GM12892 (cell line): ENCODE results near the gene HHAT.
"Not testable (repeated sequence)": the region's sequence is repeated elsewhere in the genome, so short reads cannot be mapped to it uniquely, and the experiment has no call there.

Experiments
- DNase-seq: peaks from one replicate; pipeline ENCODE4 v3.0.0; 2011; ENCODE audit not compliant: insufficient read length
- FAIRE-seq: peaks from 2 replicates; lab custom pipeline; 2011; peaks lifted over from hg19 to GRCh38; lab: Jason Lieb, UNC
- POLR2A ChIP-seq: IDR thresholded peaks from 2 replicates; pipeline ENCODE4 v1.6.1; 2011; ENCODE audit warnings: low read depth, low read length, control low read depth
- POLR2AphosphoS5 ChIP-seq: IDR thresholded peaks from 2 replicates; pipeline ENCODE4 v1.6.1; 2011; ENCODE audit warnings: low read depth, low read length, control low read depth
- TAF1 ChIP-seq: IDR thresholded peaks from 2 replicates; pipeline ENCODE4 v1.6.1; 2011; ENCODE audit warnings: low read depth, mild to moderate bottlenecking, control low read depth, low read length, borderline replicate concordance

HHAT gene

GRCh38 chr1:210378736-210379135 lies 50.0 kb downstream of the HHAT start:
- FAIRE-seq (no peak), DNase-seq (no peak)
- no peak for TF ChIP-seq POLR2A
- no peak for TF ChIP-seq TAF1
- TF ChIP-seq POLR2AphosphoS5: no peak

- FAIRE-seq: no peak
- no peak for DNase-seq
Measured at GRCh38 chr1:210381934-210382333, 53.2 kb downstream of the HHAT start.

GRCh38 chr1:210384625-210385024 lies 55.9 kb downstream of the HHAT start:
- no peak for FAIRE-seq
- TF ChIP-seq POLR2A (no peak), TAF1 (no peak), POLR2AphosphoS5 (no peak)
- no peak for DNase-seq

More at GRCh38 chr1:210381934-210382333, 53.2 kb downstream of the HHAT start:
- TF ChIP-seq POLR2AphosphoS5 (no peak), TAF1 (no peak), POLR2A (no peak)

GRCh38 chr1:210385228-210385627 lies 56.5 kb downstream of the HHAT start:
- DNase-seq (no peak), FAIRE-seq (no peak)
- TF ChIP-seq TAF1 (no peak), POLR2AphosphoS5 (no peak), POLR2A (no peak)

GRCh38 chr1:210394281-210394821 lies 65.6 kb downstream of the HHAT start:
- FAIRE-seq (no peak), DNase-seq (no peak)
- no peak for TF ChIP-seq TAF1
- no peak for TF ChIP-seq POLR2AphosphoS5
- TF ChIP-seq POLR2A: no peak

- no peak for TF ChIP-seq POLR2A
- TF ChIP-seq POLR2AphosphoS5: no peak
- TF ChIP-seq TAF1: no peak
- no peak for FAIRE-seq
- DNase-seq: no peak
Measured at GRCh38 chr1:210396541-210396940, 67.8 kb downstream of the HHAT start.

- no peak for FAIRE-seq
- no peak for DNase-seq
- TF ChIP-seq POLR2A (no peak), POLR2AphosphoS5 (no peak), TAF1 (no peak)
Measured at GRCh38 chr1:210397252-210397651, 68.5 kb downstream of the HHAT start.

GRCh38 chr1:210397681-210398080 lies 69.0 kb downstream of the HHAT start:
- DNase-seq: no peak
- TF ChIP-seq TAF1 (no peak), POLR2A (no peak), POLR2AphosphoS5 (no peak)
- FAIRE-seq: no peak

- no peak for FAIRE-seq
- DNase-seq: no peak
- TF ChIP-seq POLR2AphosphoS5 (no peak), POLR2A (no peak), TAF1 (no peak)
Measured at GRCh38 chr1:210398466-210398865, 69.8 kb downstream of the HHAT start.

- FAIRE-seq (peak; percentile 91), DNase-seq (peak; percentile 13)
- TF ChIP-seq TAF1: no peak
- no peak for TF ChIP-seq POLR2AphosphoS5
- no peak for TF ChIP-seq POLR2A
Measured at GRCh38 chr1:210400043-210400840, 71.5 kb downstream of the HHAT start.

- FAIRE-seq (no peak), DNase-seq (no peak)
- no peak for TF ChIP-seq TAF1
- no peak for TF ChIP-seq POLR2AphosphoS5
- no peak for TF ChIP-seq POLR2A
Measured at GRCh38 chr1:210402560-210402959, 73.9 kb downstream of the HHAT start.

GRCh38 chr1:210405316-210405715 lies 76.6 kb downstream of the HHAT start:
- DNase-seq (no peak), FAIRE-seq (no peak)
- TF ChIP-seq TAF1 (no peak), POLR2A (no peak), POLR2AphosphoS5 (no peak)

GRCh38 chr1:210406341-210406740 lies 77.6 kb downstream of the HHAT start:
- FAIRE-seq, DNase-seq: not testable (repeated sequence)
